GM12878 (cell line): ENCODE measurements around the gene SNAI1. TPM values are rescaled to one million over a fixed set of nuclear protein-coding genes. Genes with fewer than 3 reads are reported as not detected.

Source experiments
- CHD1 ChIP-seq: IDR thresholded peaks from 2 replicates; pipeline ENCODE4 v1.6.1; 2012; ENCODE audit warnings: low read depth, low read length, improper control_type of control experiment
- IRF4 ChIP-seq: IDR thresholded peaks from 2 replicates; pipeline ENCODE4 v1.6.1; 2011; ENCODE audit warnings: low read depth, low read length
- MTA2 ChIP-seq: fragments of 450-650 bp; IDR thresholded peaks from 2 replicates; pipeline ENCODE4 v1.6.1; 2016; ENCODE audit warnings: low read depth, mild to moderate bottlenecking, moderate library complexity
- NR2F1 ChIP-seq: fragments of 450-650 bp; conservative IDR thresholded peaks from 2 replicates; pipeline ENCODE4 v1.6.1; 2017; ENCODE audit warnings: mild to moderate bottlenecking
- SMARCA5 ChIP-seq: fragments of 450-650 bp; IDR thresholded peaks from 2 replicates; pipeline ENCODE4 v1.6.1; 2017; ENCODE audit warnings: mild to moderate bottlenecking
- SP1 ChIP-seq: IDR thresholded peaks from one replicate; pipeline ENCODE4 v1.6.1; 2011; ENCODE audit warnings: low read depth, low read length
- polyA plus RNA-seq, 11 experiments: library from polyadenylated mRNA; depleted of rRNA in 4 of 11; unstranded in 6 of 11; stranded (reverse) in 5 of 11; fragments of >200 nt; fragmentation: Nextera tagmentation in 4 of 11; fragmentation: Illumina TruSeq in 1 of 11; extraction: Ambion mirVana in 4 of 11; extraction: Trizol in 1 of 11; gene quantifications; 1 replicate in 1 of 11; 2 replicates in 10 of 11; pipeline versions ENCODE4 v1.2.1 to v1.2.3, GENCODE V29; 2011 to 2016; ENCODE audit warnings: inconsistent platforms in 2 of 11, missing spikeins in 2 of 11, low read depth in 1 of 11
- total RNA-seq, 4 experiments: library from RNA; depleted of rRNA in 3 of 4; stranded (reverse); fragments of >200 nt in 3 of 4; fragmentation: Illumina TruSeq in 1 of 4; extraction: Trizol in 1 of 4; gene quantifications; 2 replicates each; pipeline versions ENCODE4 v1.2.1 to v1.2.3, GENCODE V29; 2013 to 2021
- TF ChIP-seq, protein P1 (sequence below): fragments of 450-650 bp; IDR thresholded peaks from 2 replicates; pipeline ENCODE4 v1.6.1; 2017; ENCODE audit warnings: borderline replicate concordance
- TF ChIP-seq, protein P2 (sequence below): fragments of 450-650 bp; formaldehyde crosslinking; IDR thresholded peaks from 2 replicates; pipeline ENCODE4 v1.4.0; 2020; ENCODE audit warnings: mild to moderate bottlenecking, moderate library complexity
- TF ChIP-seq, protein P3 (sequence below): IDR thresholded peaks from 2 replicates; pipeline ENCODE4 v1.6.1; 2012; ENCODE audit warnings: low read depth, low read length, improper control_type of control experiment

Gene SNAI1
- total and polyA plus RNA-seq, 10 of the 15 experiments (the other 5 are each of a cell fraction or from before 2014, with no cell fraction given) = 0.11 to 0.79 (median 0.24) TPM; not detected in 2

DNA sequence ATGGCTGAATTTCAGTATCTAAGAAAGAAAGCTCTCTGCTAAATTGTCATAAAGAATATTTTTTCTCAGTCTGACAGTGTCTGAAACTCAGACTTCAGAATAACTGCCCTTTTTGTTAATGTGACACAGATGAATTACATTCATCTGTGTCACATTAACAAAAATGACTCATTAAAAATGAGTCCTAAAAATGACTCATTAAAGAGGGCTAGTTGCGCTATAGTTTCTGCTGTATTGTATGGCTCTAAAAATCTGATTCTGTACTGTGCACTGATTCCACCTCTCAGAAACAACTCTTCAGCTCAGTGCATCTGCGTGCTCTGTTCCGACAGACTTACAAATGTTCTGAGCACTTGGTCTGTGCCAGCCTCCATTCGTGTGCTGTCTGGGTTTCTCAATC is 31.6 kb upstream of the SNAI1 start (continued):
- TF ChIP-seq, protein P1, sequence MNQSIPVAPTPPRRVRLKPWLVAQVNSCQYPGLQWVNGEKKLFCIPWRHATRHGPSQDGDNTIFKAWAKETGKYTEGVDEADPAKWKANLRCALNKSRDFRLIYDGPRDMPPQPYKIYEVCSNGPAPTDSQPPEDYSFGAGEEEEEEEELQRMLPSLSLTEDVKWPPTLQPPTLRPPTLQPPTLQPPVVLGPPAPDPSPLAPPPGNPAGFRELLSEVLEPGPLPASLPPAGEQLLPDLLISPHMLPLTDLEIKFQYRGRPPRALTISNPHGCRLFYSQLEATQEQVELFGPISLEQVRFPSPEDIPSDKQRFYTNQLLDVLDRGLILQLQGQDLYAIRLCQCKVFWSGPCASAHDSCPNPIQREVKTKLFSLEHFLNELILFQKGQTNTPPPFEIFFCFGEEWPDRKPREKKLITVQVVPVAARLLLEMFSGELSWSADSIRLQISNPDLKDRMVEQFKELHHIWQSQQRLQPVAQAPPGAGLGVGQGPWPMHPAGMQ = no peak
- TF ChIP-seq MTA2 (no peak), IRF4 (no peak), SP1 (no peak), NR2F1 (no peak), CHD1 (no peak), SMARCA5 (no peak)
- TF ChIP-seq, protein P2, sequence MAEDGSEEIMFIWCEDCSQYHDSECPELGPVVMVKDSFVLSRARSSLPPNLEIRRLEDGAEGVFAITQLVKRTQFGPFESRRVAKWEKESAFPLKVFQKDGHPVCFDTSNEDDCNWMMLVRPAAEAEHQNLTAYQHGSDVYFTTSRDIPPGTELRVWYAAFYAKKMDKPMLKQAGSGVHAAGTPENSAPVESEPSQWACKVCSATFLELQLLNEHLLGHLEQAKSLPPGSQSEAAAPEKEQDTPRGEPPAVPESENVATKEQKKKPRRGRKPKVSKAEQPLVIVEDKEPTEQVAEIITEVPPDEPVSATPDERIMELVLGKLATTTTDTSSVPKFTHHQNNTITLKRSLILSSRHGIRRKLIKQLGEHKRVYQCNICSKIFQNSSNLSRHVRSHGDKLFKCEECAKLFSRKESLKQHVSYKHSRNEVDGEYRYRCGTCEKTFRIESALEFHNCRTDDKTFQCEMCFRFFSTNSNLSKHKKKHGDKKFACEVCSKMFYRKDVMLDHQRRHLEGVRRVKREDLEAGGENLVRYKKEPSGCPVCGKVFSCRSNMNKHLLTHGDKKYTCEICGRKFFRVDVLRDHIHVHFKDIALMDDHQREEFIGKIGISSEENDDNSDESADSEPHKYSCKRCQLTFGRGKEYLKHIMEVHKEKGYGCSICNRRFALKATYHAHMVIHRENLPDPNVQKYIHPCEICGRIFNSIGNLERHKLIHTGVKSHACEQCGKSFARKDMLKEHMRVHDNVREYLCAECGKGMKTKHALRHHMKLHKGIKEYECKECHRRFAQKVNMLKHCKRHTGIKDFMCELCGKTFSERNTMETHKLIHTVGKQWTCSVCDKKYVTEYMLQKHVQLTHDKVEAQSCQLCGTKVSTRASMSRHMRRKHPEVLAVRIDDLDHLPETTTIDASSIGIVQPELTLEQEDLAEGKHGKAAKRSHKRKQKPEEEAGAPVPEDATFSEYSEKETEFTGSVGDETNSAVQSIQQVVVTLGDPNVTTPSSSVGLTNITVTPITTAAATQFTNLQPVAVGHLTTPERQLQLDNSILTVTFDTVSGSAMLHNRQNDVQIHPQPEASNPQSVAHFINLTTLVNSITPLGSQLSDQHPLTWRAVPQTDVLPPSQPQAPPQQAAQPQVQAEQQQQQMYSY = no peak
- TF ChIP-seq, protein P3, sequence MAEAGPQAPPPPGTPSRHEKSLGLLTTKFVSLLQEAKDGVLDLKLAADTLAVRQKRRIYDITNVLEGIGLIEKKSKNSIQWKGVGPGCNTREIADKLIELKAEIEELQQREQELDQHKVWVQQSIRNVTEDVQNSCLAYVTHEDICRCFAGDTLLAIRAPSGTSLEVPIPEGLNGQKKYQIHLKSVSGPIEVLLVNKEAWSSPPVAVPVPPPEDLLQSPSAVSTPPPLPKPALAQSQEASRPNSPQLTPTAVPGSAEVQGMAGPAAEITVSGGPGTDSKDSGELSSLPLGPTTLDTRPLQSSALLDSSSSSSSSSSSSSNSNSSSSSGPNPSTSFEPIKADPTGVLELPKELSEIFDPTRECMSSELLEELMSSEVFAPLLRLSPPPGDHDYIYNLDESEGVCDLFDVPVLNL = no peak
